Measurements from ENCODE around the gene TNNI3K. TPM values are rescaled to one million over a fixed set of nuclear protein-coding genes. Genes with fewer than 3 reads are reported as not detected.

The TNNI3K gene
- total RNA-seq, 1 experiment from 2014 or later = not detected

DNA sequence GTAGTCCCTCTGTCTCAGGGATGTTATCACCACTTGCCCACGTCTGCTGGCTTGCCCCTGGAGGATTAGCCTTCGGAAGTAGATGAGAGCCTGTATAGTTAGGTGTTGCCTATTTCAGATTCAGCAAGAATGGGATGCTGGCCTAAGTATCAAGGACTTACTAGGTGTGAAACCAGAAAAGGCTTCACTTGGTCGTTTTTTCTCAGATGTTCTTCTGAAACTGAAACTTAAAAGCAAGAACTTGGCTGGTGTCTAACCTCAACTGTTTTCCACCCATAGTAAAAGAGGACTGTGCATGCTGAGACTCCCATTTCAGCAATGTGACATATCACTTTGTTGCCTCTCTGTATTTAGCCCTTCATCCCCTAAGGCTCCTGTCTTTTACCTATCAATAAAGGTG lies 344.2 kb downstream of the TNNI3K start:
- ChIA-PET POLR2A (ENCODE audit: unreplicated experiment) (no interaction called here), CTCF (interaction anchor here (0.6 kb wide), 1 partner anchor 304 kb away, joined by 6 read pairs; no protein-coding TSS in a partner anchor)
- Histone ChIP-seq H3K4me1 (ENCODE audit: insufficient read depth, low read length) (no peaks in the 10 kb centered on the region), H3K27me3 (ENCODE audit: low read length) (peaks cover 78% of the 10 kb centered on the region), H3K9ac (ENCODE audit: low read length) (no peak overlapping the region), H3K27ac (ENCODE audit: low read length) (no peak overlapping the region), H3K4me3 (ENCODE audit: low read length) (no peak overlapping the region), H4K20me1 (ENCODE audit: low read length) (no peaks in the 10 kb centered on the region), H3K9me3 (ENCODE audit: low read length) (no peaks in the 10 kb centered on the region), H3K9me2 (replicated peaks; ENCODE audit: low read length) (no peaks in the 10 kb centered on the region), H3K79me2 (ENCODE audit: low read length) (no peaks in the 10 kb centered on the region), H3K36me3 (ENCODE audit: low read depth, low read length) (no peaks in the 10 kb centered on the region), H3F3A (ENCODE audit: low read length, unreplicated experiment) (no peaks in the 10 kb centered on the region), H3K4me2 (ENCODE audit: low read length) (no peak overlapping the region), H2AFZ (ENCODE audit: low read length) (no peak overlapping the region)
- DNase-seq (no peak), ATAC-seq (no peak)
- no TSS peak for BruUV-seq (replicated peaks)
- TF ChIP-seq EZH2 (IDR thresholded peaks at IDR 0.05; ENCODE audit: low read length, unreplicated experiment) = no peak
- TF ChIP-seq, protein P1, sequence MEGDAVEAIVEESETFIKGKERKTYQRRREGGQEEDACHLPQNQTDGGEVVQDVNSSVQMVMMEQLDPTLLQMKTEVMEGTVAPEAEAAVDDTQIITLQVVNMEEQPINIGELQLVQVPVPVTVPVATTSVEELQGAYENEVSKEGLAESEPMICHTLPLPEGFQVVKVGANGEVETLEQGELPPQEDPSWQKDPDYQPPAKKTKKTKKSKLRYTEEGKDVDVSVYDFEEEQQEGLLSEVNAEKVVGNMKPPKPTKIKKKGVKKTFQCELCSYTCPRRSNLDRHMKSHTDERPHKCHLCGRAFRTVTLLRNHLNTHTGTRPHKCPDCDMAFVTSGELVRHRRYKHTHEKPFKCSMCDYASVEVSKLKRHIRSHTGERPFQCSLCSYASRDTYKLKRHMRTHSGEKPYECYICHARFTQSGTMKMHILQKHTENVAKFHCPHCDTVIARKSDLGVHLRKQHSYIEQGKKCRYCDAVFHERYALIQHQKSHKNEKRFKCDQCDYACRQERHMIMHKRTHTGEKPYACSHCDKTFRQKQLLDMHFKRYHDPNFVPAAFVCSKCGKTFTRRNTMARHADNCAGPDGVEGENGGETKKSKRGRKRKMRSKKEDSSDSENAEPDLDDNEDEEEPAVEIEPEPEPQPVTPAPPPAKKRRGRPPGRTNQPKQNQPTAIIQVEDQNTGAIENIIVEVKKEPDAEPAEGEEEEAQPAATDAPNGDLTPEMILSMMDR (conservative IDR thresholded peaks at IDR 0.05; ENCODE audit: low read depth, low read length) = no peak
- no peak for TF ChIP-seq EZH2phosphoT487 (IDR thresholded peaks at IDR 0.05; ENCODE audit: borderline replicate concordance, low read length)
- intact Hi-C loops (cut with micrococcal nuclease) = no loop called here

DNA sequence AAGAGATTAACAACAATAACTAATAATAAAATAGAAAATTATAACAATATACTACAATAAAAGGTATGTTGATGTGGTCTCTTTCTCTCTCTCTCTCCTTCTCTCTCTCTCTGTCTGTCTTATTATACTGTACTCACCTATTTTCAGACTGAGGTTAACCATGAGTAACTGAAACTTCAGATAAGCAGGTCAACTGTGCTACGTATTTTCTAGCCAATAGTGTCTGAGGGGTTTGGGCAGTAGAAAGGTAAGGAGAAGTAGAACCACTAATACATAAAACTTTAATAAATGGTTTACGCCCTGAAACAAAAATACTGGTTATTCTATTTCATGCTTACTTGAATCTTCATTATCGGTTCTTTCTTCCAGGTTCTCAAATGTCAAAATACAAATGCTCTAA lies 348.2 kb downstream of the TNNI3K start:
- no peaks in the 10 kb centered on the region for H4K20me1 ChIP-seq (ENCODE audit: low read length)
- ATAC-seq (no peak), DNase-seq (no peak)
- no peak overlapping the region for H2AFZ ChIP-seq (ENCODE audit: low read length)
- TF ChIP-seq EZH2phosphoT487 (IDR thresholded peaks at IDR 0.05; ENCODE audit: borderline replicate concordance, low read length) = no peak
- no peak for TF ChIP-seq EZH2 (IDR thresholded peaks at IDR 0.05; ENCODE audit: low read length, unreplicated experiment)
- TF ChIP-seq, protein P1 (conservative IDR thresholded peaks at IDR 0.05; ENCODE audit: low read depth, low read length) = no peak
- H3K9me3 ChIP-seq (ENCODE audit: low read length) = no peaks in the 10 kb centered on the region
- peaks cover 54% of the 10 kb centered on the region for H3K27me3 ChIP-seq (ENCODE audit: low read length)
- H3K4me2 ChIP-seq (ENCODE audit: low read length) = no peak overlapping the region
- no peaks in the 10 kb centered on the region for H3K4me1 ChIP-seq (ENCODE audit: insufficient read depth, low read length)
- ChIA-PET POLR2A (ENCODE audit: unreplicated experiment) (no interaction called here), CTCF (no interaction called here)
- H3K79me2 ChIP-seq (ENCODE audit: low read length) = no peaks in the 10 kb centered on the region
- no peak overlapping the region for H3K27ac ChIP-seq (ENCODE audit: low read length)
- H3K9me2 ChIP-seq (replicated peaks; ENCODE audit: low read length) = no peaks in the 10 kb centered on the region
- H3F3A ChIP-seq (ENCODE audit: low read length, unreplicated experiment) = no peaks in the 10 kb centered on the region
- no peak overlapping the region for H3K9ac ChIP-seq (ENCODE audit: low read length)
- intact Hi-C loops (cut with micrococcal nuclease) = no loop called here
- no TSS peak for BruUV-seq (replicated peaks)
- H3K36me3 ChIP-seq (ENCODE audit: low read depth, low read length) = no peaks in the 10 kb centered on the region
- H3K4me3 ChIP-seq (ENCODE audit: low read length) = no peak overlapping the region

DNA sequence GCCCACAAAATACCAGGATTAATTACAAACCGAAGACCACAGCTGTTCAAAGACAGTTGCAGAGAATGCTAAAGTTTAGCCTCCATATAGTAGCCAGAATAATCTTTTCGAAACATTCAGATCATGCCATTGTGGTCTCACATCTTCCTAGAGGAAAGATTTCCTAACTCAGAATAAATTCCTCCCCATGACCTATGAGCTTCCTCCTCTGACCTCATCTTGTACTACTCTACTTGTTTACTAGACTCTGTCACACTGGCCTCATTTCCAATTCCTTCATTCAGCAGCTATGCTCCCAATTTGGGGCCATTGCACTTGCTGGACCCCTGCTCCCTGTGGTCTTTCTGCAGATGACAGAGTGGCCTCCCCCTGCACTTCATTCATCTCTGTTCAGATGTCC lies 349.0 kb downstream of the TNNI3K start:
- no peaks in the 10 kb centered on the region for H3K79me2 ChIP-seq (ENCODE audit: low read length)
- no peaks in the 10 kb centered on the region for H4K20me1 ChIP-seq (ENCODE audit: low read length)
- H3K9ac ChIP-seq (ENCODE audit: low read length) = no peak overlapping the region
- ChIA-PET CTCF (no interaction called here), POLR2A (ENCODE audit: unreplicated experiment) (no interaction called here)
- H3K27me3 ChIP-seq (ENCODE audit: low read length) = peaks cover 55% of the 10 kb centered on the region
- TF ChIP-seq EZH2 (IDR thresholded peaks at IDR 0.05; ENCODE audit: low read length, unreplicated experiment) (no peak), EZH2phosphoT487 (IDR thresholded peaks at IDR 0.05; ENCODE audit: borderline replicate concordance, low read length) (no peak)
- TF ChIP-seq, protein P1 (conservative IDR thresholded peaks at IDR 0.05; ENCODE audit: low read depth, low read length) = no peak
- H3K4me1 ChIP-seq (ENCODE audit: insufficient read depth, low read length) = no peaks in the 10 kb centered on the region
- H3K4me3 ChIP-seq (ENCODE audit: low read length) = no peak overlapping the region
- intact Hi-C loops (cut with micrococcal nuclease) = no loop called here
- no peaks in the 10 kb centered on the region for H3F3A ChIP-seq (ENCODE audit: low read length, unreplicated experiment)
- no peak overlapping the region for H3K27ac ChIP-seq (ENCODE audit: low read length)
- H3K4me2 ChIP-seq (ENCODE audit: low read length) = no peak overlapping the region
- ATAC-seq (no peak), DNase-seq (no peak)
- H3K9me2 ChIP-seq (replicated peaks; ENCODE audit: low read length) = no peaks in the 10 kb centered on the region
- H2AFZ ChIP-seq (ENCODE audit: low read length) = no peak overlapping the region
- H3K9me3 ChIP-seq (ENCODE audit: low read length) = no peaks in the 10 kb centered on the region
- BruUV-seq (replicated peaks) = no TSS peak
- no peaks in the 10 kb centered on the region for H3K36me3 ChIP-seq (ENCODE audit: low read depth, low read length)
